ENCODE results near the gene RPS6KA1. TPM values are rescaled to one million over a fixed set of nuclear protein-coding genes. Genes with fewer than 3 reads are reported as not detected.
"Not testable (repeated sequence)": the region's sequence is repeated elsewhere in the genome, so short reads cannot be mapped to it uniquely, and the experiment has no call there.

The RPS6KA1 gene
- total and polyA plus RNA-seq, 2 donors from 2014 or later = 39.5 to 58.1 TPM

- Histone ChIP-seq H3K4me3 (ENCODE audit: low read length in 3 of 3) (no peak overlapping the region), H3K9me3 (ENCODE audit: control insufficient read depth in 2 of 3, insufficient read depth in 1 of 3, low read length in 3 of 3) (no peaks in the 10 kb centered on the region), H3K36me3 (ENCODE audit: control insufficient read depth in 2 of 3, insufficient read depth in 3 of 3, low read length in 3 of 3) (no peaks in the 10 kb centered on the region), H3K9ac (ENCODE audit: low read length in 3 of 3) (no peak overlapping the region), H3K27me3 (ENCODE audit: control insufficient read depth, insufficient read depth, low read length) (no peaks in the 10 kb centered on the region), H3K27ac (ENCODE audit: low read depth in 2 of 2, low read length in 2 of 2) (no peak overlapping the region), H3K4me1 (ENCODE audit: control insufficient read depth in 2 of 3, insufficient read depth in 2 of 3, low read depth in 1 of 3, low read length in 3 of 3) (no peaks in the 10 kb centered on the region)
- DNase-seq (no peak), FAIRE-seq (no peak)
- intact Hi-C loops (cut with DNase I) = no loop called here
- no peak for TF ChIP-seq CTCF (IDR thresholded peaks at IDR 0.05; ENCODE audit: borderline replicate concordance, extremely low read depth, insufficient read depth)
Observed at GRCh38 chr1:26610781-26611180, 81.2 kb downstream of the RPS6KA1 start.

GRCh38 chr1:26612627-26613026 lies 83.1 kb downstream of the RPS6KA1 start:
- FAIRE-seq; H3K4me1 ChIP-seq (ENCODE audit: control insufficient read depth in 2 of 3, insufficient read depth in 2 of 3, low read depth in 1 of 3, low read length in 3 of 3); H3K27me3 ChIP-seq (ENCODE audit: control insufficient read depth, insufficient read depth, low read length); H3K27ac ChIP-seq (ENCODE audit: low read depth in 2 of 2, low read length in 2 of 2); H3K36me3 ChIP-seq (ENCODE audit: control insufficient read depth in 2 of 3, insufficient read depth in 3 of 3, low read length in 3 of 3); H3K9ac ChIP-seq (ENCODE audit: low read length in 3 of 3); intact Hi-C loops (cut with DNase I); DNase-seq; H3K4me3 ChIP-seq (ENCODE audit: low read length in 3 of 3); H3K9me3 ChIP-seq (ENCODE audit: control insufficient read depth in 2 of 3, insufficient read depth in 1 of 3, low read length in 3 of 3): not testable (repeated sequence)

GRCh38 chr1:26614655-26615411 lies 85.3 kb downstream of the RPS6KA1 start:
- no peak overlapping the region for H3K4me3 ChIP-seq (ENCODE audit: low read length in 3 of 3)
- H3K27ac ChIP-seq (ENCODE audit: low read depth in 2 of 2, low read length in 2 of 2) = no peak overlapping the region
- no peak overlapping the region for H3K9ac ChIP-seq (ENCODE audit: low read length in 3 of 3)
- intact Hi-C loops (cut with DNase I) = no loop called here
- TF ChIP-seq CTCF (IDR thresholded peaks at IDR 0.05; ENCODE audit: borderline replicate concordance, extremely low read depth, insufficient read depth) = no peak
- no peaks in the 10 kb centered on the region for H3K36me3 ChIP-seq (ENCODE audit: control insufficient read depth in 2 of 3, insufficient read depth in 3 of 3, low read length in 3 of 3)
- no peak for FAIRE-seq
- DNase-seq = no peak
- H3K9me3 ChIP-seq (ENCODE audit: control insufficient read depth in 2 of 3, insufficient read depth in 1 of 3, low read length in 3 of 3) = no peaks in the 10 kb centered on the region
- no peaks in the 10 kb centered on the region for H3K27me3 ChIP-seq (ENCODE audit: control insufficient read depth, insufficient read depth, low read length)
- H3K4me1 ChIP-seq (ENCODE audit: control insufficient read depth in 2 of 3, insufficient read depth in 2 of 3, low read depth in 1 of 3, low read length in 3 of 3) = no peaks in the 10 kb centered on the region

GRCh38 chr1:26616881-26617280 lies 87.3 kb downstream of the RPS6KA1 start:
- DNase-seq (no peak), FAIRE-seq (no peak)
- TF ChIP-seq CTCF (IDR thresholded peaks at IDR 0.05; ENCODE audit: borderline replicate concordance, extremely low read depth, insufficient read depth) = no peak
- H3K4me1 ChIP-seq (ENCODE audit: control insufficient read depth in 2 of 3, insufficient read depth in 2 of 3, low read depth in 1 of 3, low read length in 3 of 3) = no peaks in the 10 kb centered on the region
- no peak overlapping the region for H3K4me3 ChIP-seq (ENCODE audit: low read length in 3 of 3)
- no peaks in the 10 kb centered on the region for H3K36me3 ChIP-seq (ENCODE audit: control insufficient read depth in 2 of 3, insufficient read depth in 3 of 3, low read length in 3 of 3)
- intact Hi-C loops (cut with DNase I) = no loop called here
- H3K27ac ChIP-seq (ENCODE audit: low read depth in 2 of 2, low read length in 2 of 2) = no peak overlapping the region
- H3K27me3 ChIP-seq (ENCODE audit: control insufficient read depth, insufficient read depth, low read length) = no peaks in the 10 kb centered on the region
- H3K9ac ChIP-seq (ENCODE audit: low read length in 3 of 3) = no peak overlapping the region
- H3K9me3 ChIP-seq (ENCODE audit: control insufficient read depth in 2 of 3, insufficient read depth in 1 of 3, low read length in 3 of 3) = no peaks in the 10 kb centered on the region
